ENCODE data around the gene CEP85L. TPM values are rescaled to one million over a fixed set of nuclear protein-coding genes. Genes with fewer than 3 reads are reported as not detected.

Gene CEP85L
- total and polyA plus RNA-seq, 2 of the 4 experiments (the other 2 are of a cell fraction): 2.3 to 25.6 TPM

GRCh38 chr6:118678866-118679265, 27.5 kb upstream of the CEP85L start:
- WGBS, 2 experiments (ENCODE audit: extremely low coverage in 2 of 2, insufficient read length in 1 of 2): no CpG with 5 or more reads among the region's 1 CpG
- no peak overlapping the region for H3K4me2 ChIP-seq (ENCODE audit: low read depth, low read length)
- H3K56ac ChIP-seq (ENCODE audit: extremely low read depth, insufficient read depth, low read length): no peak overlapping the region
- DNase-seq: peak; percentile 43
- H3K4ac ChIP-seq (ENCODE audit: low read depth, low read length): no peak overlapping the region
- H3K79me1 ChIP-seq (ENCODE audit: low read depth in 1 of 2, low read length in 2 of 2): no peaks in the 10 kb centered on the region
- H3K36me3 ChIP-seq (ENCODE audit: control insufficient read depth, insufficient read depth, low read length): no peaks in the 10 kb centered on the region
- H4K20me1 ChIP-seq (ENCODE audit: insufficient read depth, low read length): no peaks in the 10 kb centered on the region
- ATAC-seq (ENCODE audit: low read depth): no peak; the same call in 1 of the 2 replicates
- dilution Hi-C loops (cut with HindIII; ENCODE audit: low sequenced_read_pairs, unreplicated experiment) (no loop called here), intact Hi-C loops (cut with micrococcal nuclease) (loop anchor here (1.0 kb wide), 1 partner anchor 11 kb away; no protein-coding TSS in a partner anchor), in situ Hi-C loops (cut with MboI; ENCODE audit: low sequenced_read_pairs) (no loop called here)
- no peak overlapping the region for H2BK120ac ChIP-seq (ENCODE audit: low read depth, low read length)
- no peak overlapping the region for H2AK5ac ChIP-seq (ENCODE audit: low read depth, low read length)
- H3K27me3 ChIP-seq (ENCODE audit: control insufficient read depth, insufficient read depth, low read length): no peaks in the 10 kb centered on the region
- H3K4me1 ChIP-seq (ENCODE audit: control insufficient read depth, insufficient read depth, low read length): no peaks in the 10 kb centered on the region
- H3K18ac ChIP-seq (ENCODE audit: low read depth, low read length): no peak overlapping the region
- H3K9ac ChIP-seq (ENCODE audit: low read depth, low read length): no peak overlapping the region
- TF ChIP-seq POLR2A (IDR thresholded peaks at IDR 0.05; ENCODE audit: low read depth, low read length) (no peak), ELK1 (IDR thresholded peaks at IDR 0.05; ENCODE audit: borderline replicate concordance, low read depth, low read length) (no peak), CHD1 (IDR thresholded peaks at IDR 0.05; ENCODE audit: low read depth, low read length) (no peak), USF2 (IDR thresholded peaks at IDR 0.05; ENCODE audit: low read depth, low read length) (no peak), RAD21 (IDR thresholded peaks at IDR 0.05; ENCODE audit: low read length) (no peak), MAFK (IDR thresholded peaks at IDR 0.05; ENCODE audit: low read depth, low read length) (no peak), SMC3 (IDR thresholded peaks at IDR 0.05; ENCODE audit: low read depth, low read length) (no peak), BHLHE40 (IDR thresholded peaks at IDR 0.05; ENCODE audit: low read depth, low read length) (no peak), MXI1 (IDR thresholded peaks at IDR 0.05; ENCODE audit: borderline replicate concordance, low read depth, low read length) (no peak), CEBPB (IDR thresholded peaks at IDR 0.05; ENCODE audit: low read depth, low read length) (no peak), MAZ (IDR thresholded peaks at IDR 0.05; ENCODE audit: borderline replicate concordance, low read depth, low read length) (no peak), CTCF (conservative IDR thresholded peaks at IDR 0.05; ENCODE audit: low read depth, low read length) (no peak), RFX5 (IDR thresholded peaks at IDR 0.05; ENCODE audit: low read depth, low read length) (no peak), RCOR1 (IDR thresholded peaks at IDR 0.05; ENCODE audit: insufficient replicate concordance, low read length) (no peak), FOS (IDR thresholded peaks at IDR 0.05; ENCODE audit: low read depth, low read length) (no peak), NFE2L2 (IDR thresholded peaks at IDR 0.05; ENCODE audit: low read depth, low read length) (no peak)
- BruUV-seq (replicated peaks): no TSS peak
- H3K4me3 ChIP-seq (ENCODE audit: insufficient read depth, low read depth, low read length): no peak overlapping the region
- ChIA-PET CTCF (no interaction called here), POLR2A (ENCODE audit: unreplicated experiment) (no interaction called here)
- H2AK9ac ChIP-seq (replicated peaks; ENCODE audit: low read depth, low read length, poor library complexity): no peak overlapping the region
- H2BK5ac ChIP-seq (ENCODE audit: low read depth, low read length, poor library complexity, severe bottlenecking): no peak overlapping the region
- no peak overlapping the region for H2BK15ac ChIP-seq (ENCODE audit: low read depth, low read length)
- no peaks in the 10 kb centered on the region for H3K9me1 ChIP-seq (ENCODE audit: insufficient read depth, low read length)
- no peak overlapping the region for H3K14ac ChIP-seq (replicated peaks; ENCODE audit: low read depth, low read length)
- H3K9me3 ChIP-seq (ENCODE audit: control insufficient read depth, insufficient read depth, low read length): no peaks in the 10 kb centered on the region
- H4K5ac ChIP-seq (ENCODE audit: low read depth, low read length): no peak overlapping the region
- H3K27ac ChIP-seq (ENCODE audit: insufficient read depth, low read length): no peak overlapping the region
- no peak overlapping the region for H4K8ac ChIP-seq (ENCODE audit: low read depth in 2 of 2, low read length in 2 of 2)
- no peak overlapping the region for H3K23ac ChIP-seq (ENCODE audit: low read depth, low read length)
- no peak overlapping the region for H2AFZ ChIP-seq (replicated peaks; ENCODE audit: low read length, poor library complexity)
- H4K91ac ChIP-seq (ENCODE audit: insufficient read depth, low read depth, low read length): no peak overlapping the region
- no peak overlapping the region for H2BK20ac ChIP-seq (ENCODE audit: low read depth, low read length)
